Tibial nerve (tissue), 4 donors: ENCODE data around the gene TAS2R46. TPM values are rescaled to one million over a fixed set of nuclear protein-coding genes. Genes with fewer than 3 reads are reported as not detected.

Source experiments
- DNase-seq, 2 donors: peaks; one replicate each; pipeline ENCODE4 v3.0.0-alpha.2; 2019; ENCODE audit warnings: low spot score in 2 of 2
- H3K27ac ChIP-seq, 4 donors: fragments of 200-600 bp; sonication (generic) in 3 of 4; one replicate each; pipeline ENCODE4 v1.5.1; 2017 to 2019; ENCODE audit warnings: mild to moderate bottlenecking in 1 of 4
- H3K27me3 ChIP-seq, 2 donors: fragments of 200-600 bp; sonication (generic) in 1 of 2; one replicate each; pipeline versions ENCODE4 v1.5.1 to v1.6.0; 2017 to 2019
- H3K36me3 ChIP-seq, 3 donors: fragments of 200-600 bp; sonication (generic); one replicate each; pipeline ENCODE4 v1.5.1; 2018 to 2019
- H3K4me1 ChIP-seq, 4 donors: fragments of 200-600 bp; sonication (generic) in 3 of 4; one replicate each; pipeline ENCODE4 v1.5.1; 2017 to 2019
- H3K4me3 ChIP-seq, 4 donors: fragments of 200-600 bp; sonication (generic) in 3 of 4; one replicate each; pipeline ENCODE4 v1.5.1; 2017 to 2019; ENCODE audit warnings: mild to moderate bottlenecking in 1 of 4, moderate library complexity in 1 of 4
- H3K9me3 ChIP-seq, 4 donors: fragments of 200-600 bp; sonication (generic) in 3 of 4; one replicate each; pipeline ENCODE4 v1.5.1; 2017 to 2019
- CTCF ChIP-seq, 5 experiments: fragments of 200-600 bp in 3 of 5; fragments of 450-650 bp in 2 of 5; sonication (generic) in 3 of 5; IDR thresholded peaks; one replicate each; pipeline ENCODE4 v1.5.1; 2016 to 2019; ENCODE audit warnings: antibody characterized with exemption in 5 of 5, mild to moderate bottlenecking in 3 of 5, moderate library complexity in 2 of 5
- EP300 ChIP-seq, 2 donors: sonication (generic); formaldehyde crosslinking; IDR thresholded peaks; one replicate each; pipeline ENCODE4 v1.6.1; 2017; ENCODE audit warnings: antibody characterized with exemption in 2 of 2, mild to moderate bottlenecking in 1 of 2
- POLR2A ChIP-seq, 2 donors: fragments of 450-650 bp; IDR thresholded peaks; one replicate each; pipeline ENCODE4 v1.6.1; 2017; ENCODE audit warnings: antibody characterized with exemption in 2 of 2, mild to moderate bottlenecking in 2 of 2, moderate library complexity in 2 of 2
- WGBS, 2 donors: methylation state at CpG; one replicate each; pipeline ENCODE4 v1.1.5; 2018; 5-methylcytosine and 5-hydroxymethylcytosine counted together
- total RNA-seq, 4 donors: library from RNA; depleted of rRNA; stranded (reverse); fragments of >200 nt; gene quantifications; one replicate each; pipeline ENCODE4 v1.1.0, GENCODE V29; 2016

Gene TAS2R46
- total RNA-seq, 4 donors from 2014 or later, result 1.5 to 12.6 (median 1.8) TPM

GRCh38 chr12:11092128-11092527, 30.0 kb upstream of the TAS2R46 start, which contains the start of gene TAS2R43:
TSS of gene TAS2R43 (minus strand) at chr12:11092313. CDS start at chr12:11092229, 84 bp downstream.
- H3K27me3 ChIP-seq, result no peaks in the 10 kb centered on the region
- TF ChIP-seq POLR2A (IDR thresholded peaks at IDR 0.05) (no peak), CTCF (IDR thresholded peaks at IDR 0.05) (no peak), EP300 (IDR thresholded peaks at IDR 0.05) (no peak)
- WGBS, 2 donors, result 93 to 94% methylated on average over 6 of the region's 6 CpGs
- no peak within 1 kb of the TSS for H3K4me3 ChIP-seq
- no peaks in the 10 kb centered on the region for H3K4me1 ChIP-seq
- no peak for DNase-seq
- H3K36me3 ChIP-seq, result peaks cover 0 to 12% (median 0%) of the 10 kb centered on the region in 3 donors
- H3K27ac ChIP-seq, result no peak within 1 kb of the TSS
- no peaks in the 10 kb centered on the region for H3K9me3 ChIP-seq

- H3K4me1 ChIP-seq, result no peaks in the 10 kb centered on the region
- no peaks in the 10 kb centered on the region for H3K27me3 ChIP-seq
- 83 to 87% methylated on average over 4 to 5 of the region's 5 CpGs for WGBS, 2 donors
- TF ChIP-seq EP300 (IDR thresholded peaks at IDR 0.05) (no peak), CTCF (IDR thresholded peaks at IDR 0.05) (no peak), POLR2A (IDR thresholded peaks at IDR 0.05) (no peak)
- no peak overlapping the region for H3K27ac ChIP-seq
- no peak for DNase-seq
- H3K36me3 ChIP-seq, result peaks cover 0 to 12% (median 0%) of the 10 kb centered on the region in 3 donors
- H3K4me3 ChIP-seq, result no peak overlapping the region
- no peaks in the 10 kb centered on the region for H3K9me3 ChIP-seq
Observed at GRCh38 chr12:11089246-11089645, 27.2 kb upstream of the TAS2R46 start.

- 77 to 96% methylated on average over 3 of the region's 3 CpGs for WGBS, 2 donors
- peaks cover 0 to 19% (median 4%) of the 10 kb centered on the region in 4 donors for H3K9me3 ChIP-seq
- no peaks in the 10 kb centered on the region for H3K27me3 ChIP-seq
- no peaks in the 10 kb centered on the region for H3K4me1 ChIP-seq
- H3K36me3 ChIP-seq, result peaks cover 0 to 4% (median 0%) of the 10 kb centered on the region in 3 donors
- no peak overlapping the region for H3K27ac ChIP-seq
- no peak for DNase-seq
- no peak overlapping the region for H3K4me3 ChIP-seq
- TF ChIP-seq POLR2A (IDR thresholded peaks at IDR 0.05), result no peak
- TF ChIP-seq CTCF (IDR thresholded peaks at IDR 0.05), result no peak
- TF ChIP-seq EP300 (IDR thresholded peaks at IDR 0.05), result no peak
Observed at GRCh38 chr12:11085419-11085818, 23.3 kb upstream of the TAS2R46 start.

- H3K27me3 ChIP-seq, result no peaks in the 10 kb centered on the region
- peaks cover 0 to 28% (median 4%) of the 10 kb centered on the region in 4 donors for H3K9me3 ChIP-seq
- H3K4me1 ChIP-seq, result peaks cover 0 to 9% (median 0%) of the 10 kb centered on the region in 4 donors
- DNase-seq, result no peak
- 97 to 100% methylated on average over 2 of the region's 2 CpGs for WGBS, 2 donors
- H3K4me3 ChIP-seq, result no peak overlapping the region
- H3K27ac ChIP-seq, result no peak overlapping the region
- no peaks in the 10 kb centered on the region for H3K36me3 ChIP-seq
- TF ChIP-seq POLR2A (IDR thresholded peaks at IDR 0.05), result no peak
- TF ChIP-seq EP300 (IDR thresholded peaks at IDR 0.05), result no peak
- no peak for TF ChIP-seq CTCF (IDR thresholded peaks at IDR 0.05)
Observed at GRCh38 chr12:11081987-11082386, 19.9 kb upstream of the TAS2R46 start.

GRCh38 chr12:11078246-11078645, 16.2 kb upstream of the TAS2R46 start:
- no peak overlapping the region for H3K4me3 ChIP-seq
- H3K27ac ChIP-seq, result no peak overlapping the region
- peaks cover 0 to 28% (median 4%) of the 10 kb centered on the region in 4 donors for H3K9me3 ChIP-seq
- TF ChIP-seq CTCF (IDR thresholded peaks at IDR 0.05) (no peak), EP300 (IDR thresholded peaks at IDR 0.05) (no peak), POLR2A (IDR thresholded peaks at IDR 0.05) (no peak)
- 91 to 95% methylated on average over 1 of the region's 1 CpG for WGBS, 2 donors
- no peaks in the 10 kb centered on the region for H3K36me3 ChIP-seq
- no peak for DNase-seq
- peaks cover 0 to 9% (median 0%) of the 10 kb centered on the region in 4 donors for H3K4me1 ChIP-seq
- no peaks in the 10 kb centered on the region for H3K27me3 ChIP-seq
